PFSK-1 (cell line): ENCODE measurements around the gene SLC48A1.

ENCODE experiments used
- POLR2AphosphoS5 ChIP-seq: IDR thresholded peaks from 2 replicates; pipeline ENCODE4 v1.6.1; 2012; ENCODE audit warnings: low read depth, mild to moderate bottlenecking, control low read depth, low read length, moderate library complexity
- REST ChIP-seq, 2 experiments: IDR thresholded peaks; 2 replicates each; pipeline versions ENCODE4 v1.6.1 to v1.8.0; 2011 to 2012; ENCODE audit warnings: low read depth in 2 of 2, low read length in 2 of 2, control low read depth in 1 of 2, inconsistent platforms in 1 of 2, mild to moderate bottlenecking in 1 of 2, moderate library complexity in 1 of 2; ENCODE audit not compliant: insufficient read depth in 1 of 2
- SIN3A ChIP-seq: IDR thresholded peaks from 2 replicates; pipeline ENCODE4 v1.6.1; 2012; ENCODE audit warnings: mild to moderate bottlenecking, low read length, moderate library complexity, borderline replicate concordance; ENCODE audit not compliant: insufficient read depth
- TAF1 ChIP-seq: IDR thresholded peaks from 2 replicates; pipeline ENCODE4 v1.6.1; 2012; ENCODE audit warnings: low read length, control low read depth, borderline replicate concordance; ENCODE audit not compliant: insufficient read depth

GRCh38 chr12:47811581-47812484, 38.8 kb downstream of the SLC48A1 start:
- TF ChIP-seq POLR2AphosphoS5 (no peak), REST (IDR thresholded peaks at IDR 0.05; ENCODE audit: insufficient read depth in 1 of 2, low read depth in 2 of 2, low read length in 2 of 2) (no peak), TAF1 (no peak), SIN3A (no peak)
